HuH-7 (cell line): ENCODE data around the gene ADCY2.
"Not testable (repeated sequence)": the region's sequence is repeated elsewhere in the genome, so short reads cannot be mapped to it uniquely, and the experiment has no call there.

Source experiments
- DNase-seq: peaks from one replicate; pipeline ENCODE4 v3.0.0; 2011; ENCODE audit warnings: low spot score

Gene ADCY2

GRCh38 chr5:7395432-7395946 lies 449 bp upstream of the ADCY2 start:
- DNase-seq, result no peak

- DNase-seq, result no peak
Measured at GRCh38 chr5:7396713-7397454, 946 bp downstream of the ADCY2 start.

GRCh38 chr5:7397937-7398336 lies 2.0 kb downstream of the ADCY2 start:
- DNase-seq, result no peak

- DNase-seq, result no peak
Measured at GRCh38 chr5:7398596-7399280, 2.8 kb downstream of the ADCY2 start.

- no peak for DNase-seq
Measured at GRCh38 chr5:7405277-7405676, 9.3 kb downstream of the ADCY2 start.

GRCh38 chr5:7410936-7411511 lies 15.1 kb downstream of the ADCY2 start:
- DNase-seq, result no peak

- no peak for DNase-seq
Measured at GRCh38 chr5:7412409-7412808, 16.5 kb downstream of the ADCY2 start.

GRCh38 chr5:7415123-7415522 lies 19.2 kb downstream of the ADCY2 start:
- DNase-seq, result no peak

- DNase-seq, result no peak
Measured at GRCh38 chr5:7415587-7416535, 19.9 kb downstream of the ADCY2 start.

GRCh38 chr5:7418276-7418675 lies 22.3 kb downstream of the ADCY2 start:
- DNase-seq, result no peak

GRCh38 chr5:7419367-7419766 lies 23.4 kb downstream of the ADCY2 start:
- no peak for DNase-seq

- DNase-seq, result no peak
Measured at GRCh38 chr5:7419846-7420245, 23.9 kb downstream of the ADCY2 start.

- DNase-seq, result no peak
Measured at GRCh38 chr5:7420510-7421280, 24.8 kb downstream of the ADCY2 start.

- no peak for DNase-seq
Measured at GRCh38 chr5:7422316-7423106, 26.6 kb downstream of the ADCY2 start.

GRCh38 chr5:7423231-7423630 lies 27.3 kb downstream of the ADCY2 start:
- DNase-seq, result not testable (repeated sequence)

GRCh38 chr5:7425830-7426229 lies 29.9 kb downstream of the ADCY2 start:
- no peak for DNase-seq

- DNase-seq, result no peak
Measured at GRCh38 chr5:7426284-7426683, 30.3 kb downstream of the ADCY2 start.

- DNase-seq, result no peak
Measured at GRCh38 chr5:7434914-7435313, 39.0 kb downstream of the ADCY2 start.

GRCh38 chr5:7435503-7435902 lies 39.6 kb downstream of the ADCY2 start:
- no peak for DNase-seq

- DNase-seq, result no peak
Measured at GRCh38 chr5:7436521-7436920, 40.6 kb downstream of the ADCY2 start.
